Progenitor cell of endocrine pancreas (in vitro differentiated cells): ENCODE results near the gene NISCH. TPM values are rescaled to one million over a fixed set of nuclear protein-coding genes. Genes with fewer than 3 reads are reported as not detected.

Experiments used
- DNase-seq: peaks from one replicate; pipeline ENCODE4 v3.0.0; 2021; ENCODE audit warnings: low spot score; ENCODE audit not compliant: unreplicated experiment
- H3K27ac Mint-ChIP-seq: 2 replicates; pipeline ENCODE4 v1.8.0; 2021; ENCODE audit warnings: mild to moderate bottlenecking, moderate library complexity, mixed read lengths
- H3K27me3 Mint-ChIP-seq: 2 replicates; pipeline ENCODE4 v1.8.0; 2021; ENCODE audit warnings: mixed read lengths
- H3K36me3 Mint-ChIP-seq: 2 replicates; pipeline ENCODE4 v1.8.0; 2022; ENCODE audit warnings: mixed read lengths; ENCODE audit not compliant: insufficient read depth
- H3K4me1 Mint-ChIP-seq: 2 replicates; pipeline ENCODE4 v1.8.0; 2021; ENCODE audit warnings: low read depth, mixed read lengths
- H3K4me3 Mint-ChIP-seq: 2 replicates; pipeline ENCODE4 v1.8.0; 2021; ENCODE audit warnings: low read depth, mild to moderate bottlenecking, moderate library complexity, mixed read lengths
- H3K9me3 Mint-ChIP-seq: 2 replicates; pipeline ENCODE4 v1.8.0; 2021; ENCODE audit warnings: low read depth, mixed read lengths
- CTCF ChIP-seq: fragments of 200-600 bp; sonication (generic); IDR thresholded peaks from one replicate; pipeline ENCODE4 v1.5.0; 2021; ENCODE audit warnings: antibody characterized with exemption, mild to moderate bottlenecking; ENCODE audit not compliant: unreplicated experiment
- total RNA-seq: library from RNA; stranded (reverse); gene quantifications from 2 replicates; pipeline ENCODE4 v1.2.1, GENCODE V29; 2021

Gene NISCH
- total RNA-seq, 1 donor from 2014 or later: 214 TPM

GRCh38 chr3:52446631-52447511 is 8.5 kb upstream of the NISCH start:
- Mint-ChIP-seq H3K4me3 (no peak overlapping the region), H3K27ac (peak overlapping the region; percentile 79), H3K4me1 (peaks cover 3% of the 10 kb centered on the region), H3K9me3 (no peaks in the 10 kb centered on the region), H3K36me3 (no peaks in the 10 kb centered on the region), H3K27me3 (peaks cover 8% of the 10 kb centered on the region)
- DNase-seq: peak; percentile 65
- peak; percentile 95 for TF ChIP-seq CTCF

- H3K4me3 Mint-ChIP-seq: no peak overlapping the region
- H3K27ac Mint-ChIP-seq: no peak overlapping the region
- no peak for DNase-seq
- TF ChIP-seq CTCF: no peak
- H3K36me3 Mint-ChIP-seq: no peaks in the 10 kb centered on the region
- H3K9me3 Mint-ChIP-seq: no peaks in the 10 kb centered on the region
- peaks cover 8% of the 10 kb centered on the region for H3K27me3 Mint-ChIP-seq
- H3K4me1 Mint-ChIP-seq: peaks cover 3% of the 10 kb centered on the region
These were observed 7.7 kb upstream of the NISCH start for GRCh38 chr3:52447512-52448355.

GRCh38 chr3:52450489-52451236 is 4.7 kb upstream of the NISCH start:
- Mint-ChIP-seq H3K4me3 (no peak overlapping the region), H3K36me3 (no peaks in the 10 kb centered on the region), H3K27me3 (peaks cover 8% of the 10 kb centered on the region), H3K27ac (no peak overlapping the region), H3K4me1 (peaks cover 13% of the 10 kb centered on the region), H3K9me3 (no peaks in the 10 kb centered on the region)
- TF ChIP-seq CTCF: no peak
- DNase-seq: no peak

GRCh38 chr3:52451237-52452083 is 3.9 kb upstream of the NISCH start:
- TF ChIP-seq CTCF: peak; percentile 14
- H3K36me3 Mint-ChIP-seq: no peaks in the 10 kb centered on the region
- DNase-seq: no peak
- peaks cover 18% of the 10 kb centered on the region for H3K4me1 Mint-ChIP-seq
- H3K4me3 Mint-ChIP-seq: no peak overlapping the region
- no peak overlapping the region for H3K27ac Mint-ChIP-seq
- no peaks in the 10 kb centered on the region for H3K9me3 Mint-ChIP-seq
- peaks cover 8% of the 10 kb centered on the region for H3K27me3 Mint-ChIP-seq
